IMR-90 (cell line): Measurements from ENCODE around the gene MS4A10. TPM values are rescaled to one million over a fixed set of nuclear protein-coding genes. Genes with fewer than 3 reads are reported as not detected.

Experiments
- ATAC-seq: fragments of 200-7000 bp; cut with Tn5 transposase; 2 replicates; pipeline ENCODE4 v1.9.1; 2020; ENCODE audit warnings: low read depth, mild to moderate bottlenecking, moderate library complexity
- BruUV-seq: library from RNA; stranded (reverse); fragments of 400-500 nt; replicated peaks from 2 replicates; lab custom pipeline; 2021; lab: Mats Ljungman, UMichigan
- CTCF ChIA-PET: fragments of 300-600 bp; formaldehyde crosslinking; extraction: SDS; loops from one replicate; lab custom pipeline; 2021; ENCODE audit warnings: antibody characterized with exemption; lab: Yijun Ruan, JAX
- POLR2A ChIA-PET: fragments of 300-600 bp; sonication (Branson Sonifier 250); formaldehyde crosslinking; loops from one replicate; lab custom pipeline; 2022; ENCODE audit warnings: antibody characterized with exemption; ENCODE audit not compliant: unreplicated experiment; lab: Charles Lee
- DNase-seq: peaks from one replicate; pipeline ENCODE4 v3.0.0; 2013
- H2AFZ ChIP-seq: replicated peaks from 2 replicates; pipeline ENCODE3; 2013; ENCODE audit warnings: low read length, mild to moderate bottlenecking; ENCODE audit not compliant: poor library complexity
- H2AK5ac ChIP-seq: 2 replicates; pipeline ENCODE4 v1.6.1; 2013; ENCODE audit warnings: low read depth, low read length, inconsistent platforms
- H2AK9ac ChIP-seq: replicated peaks from 2 replicates; pipeline ENCODE3; 2013; ENCODE audit warnings: mild to moderate bottlenecking, low read depth, low read length, moderate library complexity; ENCODE audit not compliant: poor library complexity
- H2BK120ac ChIP-seq: 2 replicates; pipeline ENCODE4 v1.6.1; 2013; ENCODE audit warnings: low read depth, low read length, inconsistent platforms
- H2BK15ac ChIP-seq: 3 replicates; pipeline ENCODE4 v1.6.1; 2013; ENCODE audit warnings: low read depth, low read length, inconsistent platforms
- H2BK20ac ChIP-seq: 2 replicates; pipeline ENCODE4 v1.6.1; 2013; ENCODE audit warnings: low read depth, mild to moderate bottlenecking, inconsistent platforms, low read length, moderate library complexity
- H2BK5ac ChIP-seq: 2 replicates; pipeline ENCODE4 v1.6.1; 2013; ENCODE audit warnings: mild to moderate bottlenecking, low read depth, low read length, inconsistent platforms; ENCODE audit not compliant: poor library complexity, severe bottlenecking
- H3K14ac ChIP-seq: replicated peaks from 2 replicates; pipeline ENCODE4 v1.6.1; 2013; ENCODE audit warnings: low read depth, low read length, inconsistent platforms
- H3K18ac ChIP-seq: 2 replicates; pipeline ENCODE4 v1.6.1; 2013; ENCODE audit warnings: low read depth, low read length, control low read depth
- H3K23ac ChIP-seq: 2 replicates; pipeline ENCODE4 v1.6.1; 2013; ENCODE audit warnings: low read depth, low read length, inconsistent platforms
- H3K27ac ChIP-seq: 2 replicates; pipeline ENCODE4 v1.5.1; 2013; ENCODE audit warnings: mild to moderate bottlenecking, control low read depth, low read length; ENCODE audit not compliant: insufficient read depth
- H3K27me3 ChIP-seq: 2 replicates; pipeline ENCODE4 v1.6.1; 2013; ENCODE audit warnings: low read length; ENCODE audit not compliant: control insufficient read depth, insufficient read depth
- H3K36me3 ChIP-seq: 2 replicates; pipeline ENCODE4 v1.6.1; 2013; ENCODE audit warnings: low read length, mixed read lengths; ENCODE audit not compliant: control insufficient read depth, insufficient read depth
- H3K4ac ChIP-seq: 2 replicates; pipeline ENCODE4 v1.6.1; 2013; ENCODE audit warnings: low read depth, low read length, inconsistent platforms
- H3K4me1 ChIP-seq: 2 replicates; pipeline ENCODE4 v1.6.1; 2013; ENCODE audit warnings: low read length, mixed read lengths; ENCODE audit not compliant: control insufficient read depth, insufficient read depth
- H3K4me2 ChIP-seq: 2 replicates; pipeline ENCODE4 v1.6.1; 2013; ENCODE audit warnings: low read depth, mild to moderate bottlenecking, control low read depth, low read length, moderate library complexity
- H3K4me3 ChIP-seq: 2 replicates; pipeline ENCODE4 v1.5.1; 2013; ENCODE audit warnings: low read depth, mild to moderate bottlenecking, control low read depth, low read length, moderate library complexity; ENCODE audit not compliant: insufficient read depth
- H3K56ac ChIP-seq: 2 replicates; pipeline ENCODE4 v1.6.1; 2013; ENCODE audit warnings: low read length, inconsistent platforms; ENCODE audit not compliant: insufficient read depth; ENCODE audit errors: extremely low read depth
- H3K79me1 ChIP-seq, 2 experiments: 2 replicates each; pipeline ENCODE4 v1.6.1; 2013; ENCODE audit warnings: low read length in 2 of 2, inconsistent platforms in 1 of 2, low read depth in 1 of 2
- H3K9ac ChIP-seq: 2 replicates; pipeline ENCODE4 v1.6.1; 2013; ENCODE audit warnings: low read depth, low read length, control low read depth
- H3K9me1 ChIP-seq: 2 replicates; pipeline ENCODE4 v1.6.1; 2013; ENCODE audit warnings: low read length, inconsistent platforms; ENCODE audit not compliant: insufficient read depth
- H3K9me3 ChIP-seq: 2 replicates; pipeline ENCODE4 v1.6.1; 2013; ENCODE audit warnings: low read length; ENCODE audit not compliant: control insufficient read depth, insufficient read depth
- H4K20me1 ChIP-seq: 2 replicates; pipeline ENCODE4 v1.6.1; 2013; ENCODE audit warnings: low read length, inconsistent platforms; ENCODE audit not compliant: insufficient read depth
- H4K5ac ChIP-seq: 2 replicates; pipeline ENCODE4 v1.6.1; 2013; ENCODE audit warnings: mild to moderate bottlenecking, low read depth, low read length, control low read depth
- H4K8ac ChIP-seq, 2 experiments: 2 replicates each; pipeline ENCODE4 v1.6.1; 2013; ENCODE audit warnings: low read depth in 2 of 2, low read length in 2 of 2, control low read depth in 1 of 2, inconsistent platforms in 1 of 2
- H4K91ac ChIP-seq: 2 replicates; pipeline ENCODE4 v1.6.1; 2013; ENCODE audit warnings: low read depth, low read length, inconsistent platforms; ENCODE audit not compliant: insufficient read depth
- CEBPB ChIP-seq: IDR thresholded peaks from 2 replicates; pipeline ENCODE4 v1.6.1; 2012; ENCODE audit warnings: low read depth, low read length, improper control_type of control experiment
- MAFK ChIP-seq: IDR thresholded peaks from 2 replicates; pipeline ENCODE4 v1.6.1; 2012; ENCODE audit warnings: low read depth, low read length, improper control_type of control experiment
- MXI1 ChIP-seq: IDR thresholded peaks from 2 replicates; pipeline ENCODE4 v1.6.1; 2012; ENCODE audit warnings: low read depth, mild to moderate bottlenecking, low read length, moderate library complexity, borderline replicate concordance
- NFE2L2 ChIP-seq: fragments of 150-350 bp; IDR thresholded peaks from 2 replicates; pipeline ENCODE4 v1.6.1; 2016; ENCODE audit warnings: low read depth, mild to moderate bottlenecking, low read length
- RAD21 ChIP-seq: IDR thresholded peaks from 2 replicates; pipeline ENCODE4 v1.6.1; 2012; ENCODE audit warnings: low read length, improper control_type of control experiment
- WGBS, 2 experiments: methylation state at CpG; one replicate each; pipeline versions ENCODE4 v1.1.5 to v1.1.7; 2013; ENCODE audit warnings: missing lambda C conversion rate in 2 of 2; ENCODE audit not compliant: insufficient read length in 1 of 2; ENCODE audit errors: extremely low coverage in 2 of 2; 5-methylcytosine and 5-hydroxymethylcytosine counted together
- dilution Hi-C: fragments of 300-500 bp; cut with HindIII; formaldehyde crosslinking; loops from one replicate; pipeline ENCODE4 v1.14.3; 2018; ENCODE audit warnings: low sequenced_read_pairs; ENCODE audit not compliant: unreplicated experiment
- in situ Hi-C: fragments of 300-500 bp; cut with MboI; formaldehyde crosslinking; loops from 3 replicates; pipeline ENCODE4 v1.14.3; 2019; ENCODE audit warnings: low sequenced_read_pairs, inconsistent platforms, mixed read lengths
- intact Hi-C: fragments of 100-400 bp; cut with micrococcal nuclease; formaldehyde crosslinking; loops from 2 replicates; pipeline ENCODE4 v1.10.0; 2022
- polyA plus RNA-seq, 3 experiments: library from polyadenylated mRNA; depleted of rRNA; stranded (reverse); fragments of >200 nt; gene quantifications; 2 replicates each; pipeline ENCODE4 v1.2.3, GENCODE V29; 2012; ENCODE audit warnings: low replicate concordance in 1 of 3
- total RNA-seq: library from RNA; depleted of rRNA; stranded (reverse); fragments of >200 nt; gene quantifications from 2 replicates; pipeline ENCODE4 v1.2.3, GENCODE V29; 2012
- TF ChIP-seq, protein P1 (sequence below): conservative IDR thresholded peaks from 2 replicates; pipeline ENCODE4 v1.5.1; 2012; ENCODE audit warnings: mild to moderate bottlenecking, low read depth, low read length, improper control_type of control experiment
- TF ChIP-seq, protein P2 (sequence below): fragments of 150-350 bp; IDR thresholded peaks from 2 replicates; pipeline ENCODE4 v1.6.1; 2017; ENCODE audit warnings: mild to moderate bottlenecking, antibody characterized with exemption, low read length, low read depth

Gene MS4A10
- total and polyA plus RNA-seq, 2 of the 4 experiments (the other 2 are of a cell fraction) = not detected

DNA sequence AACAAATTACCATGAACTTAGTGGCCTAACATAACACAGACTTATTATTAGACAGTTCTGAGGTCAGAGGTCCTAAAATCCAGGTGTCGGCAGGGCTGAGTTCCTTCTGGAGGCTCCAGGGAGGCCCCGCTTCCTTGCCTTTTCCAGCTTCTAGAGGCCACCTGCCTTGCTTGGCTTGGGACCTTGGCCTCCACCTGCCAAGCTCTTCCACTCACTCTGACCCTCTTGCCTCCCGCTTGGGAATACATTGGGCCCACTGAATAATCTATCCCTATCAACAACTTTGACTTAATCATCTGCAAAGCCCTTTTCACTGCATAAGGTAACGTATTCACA lies 3.2 kb upstream of the MS4A10 start:
- no peak overlapping the region for H3K14ac ChIP-seq
- H2AK9ac ChIP-seq = no peak overlapping the region
- no peak overlapping the region for H2AK5ac ChIP-seq
- no peak overlapping the region for H4K5ac ChIP-seq
- no peak overlapping the region for H2BK120ac ChIP-seq
- H2BK20ac ChIP-seq = no peak overlapping the region
- H3K56ac ChIP-seq = no peak overlapping the region
- DNase-seq (no peak), ATAC-seq (no peak)
- no peaks in the 10 kb centered on the region for H3K36me3 ChIP-seq
- dilution Hi-C loops = no loop called here
- TF ChIP-seq RAD21 (no peak), MXI1 (no peak), MAFK (no peak), NFE2L2 (no peak), CEBPB (no peak)
- TF ChIP-seq, protein P1, sequence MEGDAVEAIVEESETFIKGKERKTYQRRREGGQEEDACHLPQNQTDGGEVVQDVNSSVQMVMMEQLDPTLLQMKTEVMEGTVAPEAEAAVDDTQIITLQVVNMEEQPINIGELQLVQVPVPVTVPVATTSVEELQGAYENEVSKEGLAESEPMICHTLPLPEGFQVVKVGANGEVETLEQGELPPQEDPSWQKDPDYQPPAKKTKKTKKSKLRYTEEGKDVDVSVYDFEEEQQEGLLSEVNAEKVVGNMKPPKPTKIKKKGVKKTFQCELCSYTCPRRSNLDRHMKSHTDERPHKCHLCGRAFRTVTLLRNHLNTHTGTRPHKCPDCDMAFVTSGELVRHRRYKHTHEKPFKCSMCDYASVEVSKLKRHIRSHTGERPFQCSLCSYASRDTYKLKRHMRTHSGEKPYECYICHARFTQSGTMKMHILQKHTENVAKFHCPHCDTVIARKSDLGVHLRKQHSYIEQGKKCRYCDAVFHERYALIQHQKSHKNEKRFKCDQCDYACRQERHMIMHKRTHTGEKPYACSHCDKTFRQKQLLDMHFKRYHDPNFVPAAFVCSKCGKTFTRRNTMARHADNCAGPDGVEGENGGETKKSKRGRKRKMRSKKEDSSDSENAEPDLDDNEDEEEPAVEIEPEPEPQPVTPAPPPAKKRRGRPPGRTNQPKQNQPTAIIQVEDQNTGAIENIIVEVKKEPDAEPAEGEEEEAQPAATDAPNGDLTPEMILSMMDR = no peak
- TF ChIP-seq, protein P2, sequence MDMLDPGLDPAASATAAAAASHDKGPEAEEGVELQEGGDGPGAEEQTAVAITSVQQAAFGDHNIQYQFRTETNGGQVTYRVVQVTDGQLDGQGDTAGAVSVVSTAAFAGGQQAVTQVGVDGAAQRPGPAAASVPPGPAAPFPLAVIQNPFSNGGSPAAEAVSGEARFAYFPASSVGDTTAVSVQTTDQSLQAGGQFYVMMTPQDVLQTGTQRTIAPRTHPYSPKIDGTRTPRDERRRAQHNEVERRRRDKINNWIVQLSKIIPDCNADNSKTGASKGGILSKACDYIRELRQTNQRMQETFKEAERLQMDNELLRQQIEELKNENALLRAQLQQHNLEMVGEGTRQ = no peak
- intact Hi-C loops = no loop called here
- ChIA-PET POLR2A (no interaction called here), CTCF (no interaction called here)
- H3K27ac ChIP-seq = no peak overlapping the region
- H3K4me1 ChIP-seq = peaks cover 4% of the 10 kb centered on the region; the same call in 1 of the 2 replicates
- no peak overlapping the region for H2AFZ ChIP-seq
- WGBS, 2 experiments = 80% methylated on average over 1 of the region's 4 CpGs; no CpG with 5 or more reads in 1 of the 2 experiments
- no peak overlapping the region for H2BK5ac ChIP-seq
- H3K4ac ChIP-seq = no peak overlapping the region
- no peak overlapping the region for H4K91ac ChIP-seq
- no peak overlapping the region for H4K8ac ChIP-seq
- no peak overlapping the region for H3K4me2 ChIP-seq
- peaks cover 10% of the 10 kb centered on the region; the same call in 1 of the 2 replicates for H3K9me1 ChIP-seq
- no peaks in the 10 kb centered on the region for H4K20me1 ChIP-seq
- no peak overlapping the region for H3K4me3 ChIP-seq
- H3K27me3 ChIP-seq = peaks cover 31% of the 10 kb centered on the region
- BruUV-seq = no TSS peak
- H2BK15ac ChIP-seq = no peak overlapping the region
- H3K23ac ChIP-seq = no peak overlapping the region
- no peaks in the 10 kb centered on the region for H3K79me1 ChIP-seq
- H3K9me3 ChIP-seq = no peaks in the 10 kb centered on the region
- no peak overlapping the region for H3K18ac ChIP-seq
- H3K9ac ChIP-seq = no peak overlapping the region
- in situ Hi-C loops = no loop called here
